Fibroblast of lung (primary cell): ENCODE results near the gene IL20RA.

Experiments used
- EZH2 ChIP-seq: IDR thresholded peaks from 2 replicates; pipeline ENCODE4 v1.5.1; 2012; ENCODE audit warnings: low read length, control low read depth, mild to moderate bottlenecking; ENCODE audit errors: missing control alignments
- TF ChIP-seq, protein P1 (sequence below), 2 donors: IDR thresholded peaks in 1 of 2; conservative IDR thresholded peaks in 1 of 2; 1 replicate in 1 of 2; 2 replicates in 1 of 2; pipeline ENCODE4 v1.5.1; 2011 to 2012; ENCODE audit warnings: low read length in 2 of 2, control low read depth in 1 of 2, inconsistent platforms in 1 of 2, low read depth in 1 of 2, mild to moderate bottlenecking in 1 of 2

DNA sequence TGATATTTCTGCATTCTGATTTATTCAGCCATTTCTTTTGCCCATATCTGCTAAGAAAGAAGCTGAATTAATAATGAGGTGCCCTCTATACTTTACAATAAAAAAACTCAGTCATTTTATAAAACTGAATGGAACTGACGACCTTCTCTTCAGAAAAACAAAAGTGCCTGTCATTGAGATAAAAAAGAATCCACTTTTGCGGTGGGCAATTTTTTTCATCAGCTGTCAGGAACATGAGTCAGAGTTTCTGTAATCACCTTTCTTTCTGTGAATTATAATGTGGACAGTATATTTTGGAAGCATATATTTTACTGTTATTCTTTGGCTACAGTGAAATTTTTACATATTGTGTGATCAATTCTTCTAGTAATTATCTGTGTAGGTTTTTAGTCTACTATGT, 33.4 kb downstream of the IL20RA start:
- no peak for TF ChIP-seq EZH2
- TF ChIP-seq, protein P1, sequence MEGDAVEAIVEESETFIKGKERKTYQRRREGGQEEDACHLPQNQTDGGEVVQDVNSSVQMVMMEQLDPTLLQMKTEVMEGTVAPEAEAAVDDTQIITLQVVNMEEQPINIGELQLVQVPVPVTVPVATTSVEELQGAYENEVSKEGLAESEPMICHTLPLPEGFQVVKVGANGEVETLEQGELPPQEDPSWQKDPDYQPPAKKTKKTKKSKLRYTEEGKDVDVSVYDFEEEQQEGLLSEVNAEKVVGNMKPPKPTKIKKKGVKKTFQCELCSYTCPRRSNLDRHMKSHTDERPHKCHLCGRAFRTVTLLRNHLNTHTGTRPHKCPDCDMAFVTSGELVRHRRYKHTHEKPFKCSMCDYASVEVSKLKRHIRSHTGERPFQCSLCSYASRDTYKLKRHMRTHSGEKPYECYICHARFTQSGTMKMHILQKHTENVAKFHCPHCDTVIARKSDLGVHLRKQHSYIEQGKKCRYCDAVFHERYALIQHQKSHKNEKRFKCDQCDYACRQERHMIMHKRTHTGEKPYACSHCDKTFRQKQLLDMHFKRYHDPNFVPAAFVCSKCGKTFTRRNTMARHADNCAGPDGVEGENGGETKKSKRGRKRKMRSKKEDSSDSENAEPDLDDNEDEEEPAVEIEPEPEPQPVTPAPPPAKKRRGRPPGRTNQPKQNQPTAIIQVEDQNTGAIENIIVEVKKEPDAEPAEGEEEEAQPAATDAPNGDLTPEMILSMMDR (conservative IDR thresholded peaks at IDR 0.05 in 1 of 2, IDR thresholded peaks at IDR 0.05 in 1 of 2; ENCODE audit: low read depth in 1 of 2, low read length in 2 of 2) = no peak
